Activated naive CD4-positive, alpha-beta T cell treated with anti-CD3 and anti-CD28 coated beads, Interleukin-2, amount 50 U/mL, for 24 hours (primary cell): ENCODE measurements around the gene PALM3.

Experiments used
- H3K27ac Mint-ChIP-seq: one replicate; pipeline ENCODE4 v1.8.0; 2021; ENCODE audit warnings: mild to moderate bottlenecking, mixed read lengths
- H3K27me3 Mint-ChIP-seq: one replicate; pipeline ENCODE4 v1.8.0; 2021; ENCODE audit warnings: mixed read lengths
- H3K36me3 Mint-ChIP-seq: one replicate; pipeline ENCODE4 v1.8.0; 2021; ENCODE audit warnings: mixed read lengths
- H3K4me1 Mint-ChIP-seq: one replicate; pipeline ENCODE4 v1.8.0; 2021; ENCODE audit warnings: mixed read lengths
- H3K4me3 Mint-ChIP-seq: one replicate; pipeline ENCODE4 v1.8.0; 2021; ENCODE audit warnings: mild to moderate bottlenecking, mixed read lengths
- H3K9me3 Mint-ChIP-seq: one replicate; pipeline ENCODE4 v1.8.0; 2021; ENCODE audit warnings: mixed read lengths

The PALM3 gene, protein sequence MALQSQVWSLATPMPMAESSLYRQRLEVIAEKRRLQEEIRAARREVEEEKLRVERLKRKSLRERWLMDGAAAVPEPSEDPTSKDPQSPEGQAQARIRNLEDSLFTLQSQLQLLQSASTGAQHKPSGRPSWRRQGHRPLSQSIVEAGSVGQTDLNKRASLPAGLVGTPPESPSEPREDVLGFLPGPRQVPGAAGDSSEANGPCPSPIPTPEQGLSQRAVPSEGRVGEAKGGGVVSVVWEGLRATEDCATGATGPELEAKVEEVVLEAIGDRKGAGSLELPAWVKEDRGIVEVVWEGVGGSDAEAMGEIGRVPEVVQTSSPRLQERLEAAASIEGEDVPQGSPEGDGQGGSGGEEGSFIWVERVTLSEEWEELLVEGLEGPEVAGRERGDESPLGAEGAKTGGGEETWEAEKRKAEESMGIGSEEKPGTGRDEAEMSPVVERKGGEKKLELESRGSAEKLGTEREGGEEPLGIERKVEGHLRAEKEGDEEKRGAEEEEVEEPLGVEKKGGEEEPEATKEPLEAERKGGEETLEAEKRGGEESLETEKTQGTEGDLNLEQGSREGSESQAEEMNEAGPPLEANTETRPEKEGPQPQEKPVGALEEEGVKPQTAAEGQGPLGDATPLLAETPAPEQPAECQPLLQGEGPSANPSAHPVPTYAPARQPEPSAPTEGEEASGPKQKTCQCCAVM

DNA sequence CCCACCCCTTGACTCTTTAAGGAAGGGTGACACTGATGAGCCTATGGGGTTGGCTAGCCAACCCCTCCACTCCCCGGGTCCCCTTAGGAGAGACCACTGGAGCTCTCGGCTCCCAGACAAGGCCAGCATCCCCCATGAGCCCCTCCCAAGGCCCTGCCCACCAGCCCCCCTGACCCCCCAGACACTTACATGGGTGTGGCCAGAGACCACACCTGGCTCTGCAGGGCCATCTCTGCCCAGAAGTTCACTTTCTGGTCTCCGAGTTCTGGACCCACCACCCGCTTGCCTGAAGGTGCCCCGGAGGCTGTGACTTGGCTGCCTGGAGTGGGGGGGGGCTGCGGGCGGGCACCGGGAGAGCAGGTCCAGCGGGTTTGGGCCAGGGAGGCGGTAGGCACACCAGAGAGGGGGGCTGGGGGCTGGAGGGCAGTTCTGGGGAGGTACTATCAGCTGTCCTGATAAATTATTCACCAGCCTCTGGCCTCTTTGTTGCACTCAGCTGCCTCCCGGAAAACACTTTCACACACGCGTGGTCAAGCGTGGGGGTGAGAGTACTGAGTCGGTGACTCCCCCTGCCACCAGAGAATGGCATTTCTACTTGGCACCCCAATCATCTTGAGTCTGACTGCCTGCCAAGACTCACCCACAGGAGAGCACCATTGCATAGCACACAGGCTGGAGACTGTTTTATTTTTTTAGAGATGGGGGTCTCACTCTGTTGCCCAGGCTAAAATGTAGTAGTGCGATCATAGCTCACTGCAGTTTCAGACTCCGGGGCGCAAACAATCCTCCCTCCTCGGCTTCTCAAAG lies at the start of gene PALM3:
PALM3 (minus strand) TSS at position 326 of the 807 bp plus-strand sequence; CDS start at position 230, 96 bp downstream.
- H3K4me3 Mint-ChIP-seq = no peak within 1 kb of the TSS
- H3K36me3 Mint-ChIP-seq = no peaks in the 10 kb centered on the region
- no peak within 1 kb of the TSS for H3K27ac Mint-ChIP-seq
- no peaks in the 10 kb centered on the region for H3K9me3 Mint-ChIP-seq
- peaks cover 18% of the 10 kb centered on the region for H3K4me1 Mint-ChIP-seq
- H3K27me3 Mint-ChIP-seq = peaks cover 23% of the 10 kb centered on the region

DNA sequence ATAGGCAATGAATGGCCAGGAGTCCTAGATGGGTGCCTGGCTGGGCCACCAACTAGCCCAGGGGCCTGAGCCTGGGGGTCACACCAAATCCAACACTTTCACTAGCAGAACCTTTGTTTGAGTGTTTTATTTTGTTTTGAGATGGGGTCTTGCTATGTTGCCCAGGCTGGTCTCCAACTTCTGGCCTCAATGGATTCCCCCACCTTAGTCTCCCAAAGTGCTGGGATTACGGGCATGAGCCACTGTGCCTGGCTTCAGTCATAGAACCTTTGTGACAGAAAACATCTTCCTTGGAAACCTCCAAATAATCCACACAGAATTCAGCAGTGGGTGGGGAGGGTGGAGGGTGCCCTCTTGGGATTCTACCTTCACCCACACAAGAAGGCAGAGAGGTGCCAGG lies 49.6 kb upstream of the PALM3 start:
- H3K27me3 Mint-ChIP-seq = no peaks in the 10 kb centered on the region
- H3K9me3 Mint-ChIP-seq = no peaks in the 10 kb centered on the region
- H3K36me3 Mint-ChIP-seq = no peaks in the 10 kb centered on the region
- H3K27ac Mint-ChIP-seq = no peak overlapping the region
- peaks cover 44% of the 10 kb centered on the region for H3K4me1 Mint-ChIP-seq
- H3K4me3 Mint-ChIP-seq = no peak overlapping the region

DNA sequence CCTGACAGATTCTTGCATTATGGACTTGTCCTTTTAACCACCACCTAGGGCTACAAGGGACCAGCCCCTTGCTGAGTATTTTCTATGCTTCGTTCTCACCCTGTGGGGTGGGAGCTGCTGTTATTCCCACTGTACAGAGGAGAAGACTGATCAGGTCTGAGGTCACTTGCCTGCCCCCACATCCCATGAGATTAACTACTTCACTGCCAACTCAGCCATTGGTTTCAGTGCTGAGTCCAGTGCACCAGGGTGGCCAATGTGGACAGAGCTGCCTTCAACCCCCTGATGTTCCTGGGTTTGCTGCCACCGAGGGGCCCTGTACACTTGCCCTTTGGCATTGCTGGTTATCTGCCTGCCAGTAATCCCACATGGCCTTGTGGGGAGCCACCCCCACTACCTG lies 48.8 kb upstream of the PALM3 start:
- no peak overlapping the region for H3K27ac Mint-ChIP-seq
- no peaks in the 10 kb centered on the region for H3K36me3 Mint-ChIP-seq
- peaks cover 36% of the 10 kb centered on the region for H3K4me1 Mint-ChIP-seq
- no peak overlapping the region for H3K4me3 Mint-ChIP-seq
- no peaks in the 10 kb centered on the region for H3K9me3 Mint-ChIP-seq
- H3K27me3 Mint-ChIP-seq = no peaks in the 10 kb centered on the region

DNA sequence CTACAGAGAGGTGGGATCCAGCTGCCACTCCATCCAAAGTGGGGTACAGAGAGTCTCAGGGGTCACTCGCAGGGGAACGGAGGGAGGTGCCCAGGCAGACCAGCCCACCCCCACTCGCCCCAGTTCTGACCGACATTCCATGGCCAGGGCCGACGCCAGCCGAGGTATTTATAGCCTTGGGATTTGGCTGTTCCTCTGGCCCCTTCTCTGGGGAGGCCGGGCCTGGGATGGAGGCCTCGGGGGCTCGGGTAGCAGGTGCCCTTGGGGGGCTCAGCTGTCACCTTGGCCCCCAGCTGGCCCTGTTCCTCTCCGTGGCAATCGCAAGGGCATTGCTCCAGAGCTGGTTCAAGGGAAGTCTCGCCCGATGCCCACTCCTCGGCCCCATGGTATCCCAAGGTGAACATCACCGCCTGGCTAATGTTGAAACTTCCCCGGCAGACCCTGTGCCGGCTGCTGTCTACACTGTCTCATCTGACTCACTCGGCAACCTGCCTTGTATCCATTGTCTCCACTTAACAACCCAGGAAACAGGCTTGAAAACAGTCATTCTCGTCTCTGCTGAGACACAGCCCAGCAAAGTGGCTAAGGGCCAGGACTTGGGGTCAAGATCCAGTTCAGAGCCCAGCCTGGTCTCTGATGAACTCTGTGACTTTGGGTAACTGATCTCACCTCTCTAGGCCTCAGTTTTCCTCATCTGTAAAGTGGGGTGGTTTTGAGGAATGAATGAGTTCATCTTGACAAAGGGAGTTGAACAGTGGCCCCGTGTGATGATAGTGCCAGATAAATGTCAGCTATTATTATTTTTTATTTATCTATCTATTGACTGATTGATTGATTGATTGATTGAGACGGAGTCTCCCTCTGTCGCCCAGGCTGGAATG lies 45.9 kb upstream of the PALM3 start:
- Mint-ChIP-seq H3K4me3 (no peak overlapping the region), H3K27ac (peak overlapping the region; percentile 41), H3K9me3 (no peaks in the 10 kb centered on the region), H3K36me3 (no peaks in the 10 kb centered on the region), H3K4me1 (peaks cover 14% of the 10 kb centered on the region), H3K27me3 (no peaks in the 10 kb centered on the region)

DNA sequence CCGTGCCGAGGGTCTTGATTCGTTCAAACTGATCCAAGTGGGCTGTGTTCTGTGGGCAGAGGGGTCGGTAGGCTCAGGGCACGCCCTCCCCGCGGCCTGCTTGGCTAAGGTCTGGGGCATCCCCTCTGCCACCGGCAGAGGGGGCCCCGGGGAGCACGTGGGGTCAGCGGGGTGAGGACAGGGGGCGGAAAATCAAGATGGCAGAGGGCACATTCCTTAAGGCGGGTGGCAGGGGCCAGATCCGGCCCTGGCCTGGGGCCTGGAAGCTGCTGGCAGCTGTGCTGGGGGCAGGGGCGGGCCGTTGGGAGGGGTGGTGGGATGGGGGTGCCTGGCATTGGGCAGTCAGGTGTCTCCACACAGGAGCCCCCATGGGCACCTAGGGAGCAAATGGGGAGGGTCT lies 45.0 kb upstream of the PALM3 start:
- Mint-ChIP-seq H3K4me3 (no peak overlapping the region), H3K4me1 (peaks cover 8% of the 10 kb centered on the region), H3K9me3 (no peaks in the 10 kb centered on the region), H3K27me3 (no peaks in the 10 kb centered on the region), H3K36me3 (no peaks in the 10 kb centered on the region), H3K27ac (no peak overlapping the region)

DNA sequence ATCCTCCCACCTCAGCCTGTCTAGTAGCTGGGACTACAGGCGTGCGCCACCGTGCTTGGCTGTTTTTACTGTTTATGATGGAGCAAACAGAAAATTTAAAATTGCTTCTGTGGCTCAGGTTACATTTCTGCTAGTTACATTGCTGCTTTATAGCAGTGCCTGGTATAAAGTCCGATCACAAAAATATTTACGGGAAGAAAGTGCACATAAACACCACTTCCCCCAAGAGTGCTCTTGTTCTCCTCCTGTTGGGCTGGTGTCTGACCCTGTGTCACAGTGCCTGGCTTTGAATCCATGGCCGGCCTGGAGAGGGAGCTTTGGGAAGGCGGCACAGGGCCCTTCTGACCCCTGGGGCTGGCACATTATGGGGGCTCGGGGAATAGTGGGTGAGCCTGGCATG lies 43.8 kb upstream of the PALM3 start:
- Mint-ChIP-seq H3K36me3 (peaks cover 1% of the 10 kb centered on the region), H3K4me3 (no peak overlapping the region), H3K4me1 (peaks cover 3% of the 10 kb centered on the region), H3K27ac (no peak overlapping the region), H3K27me3 (no peaks in the 10 kb centered on the region), H3K9me3 (no peaks in the 10 kb centered on the region)

DNA sequence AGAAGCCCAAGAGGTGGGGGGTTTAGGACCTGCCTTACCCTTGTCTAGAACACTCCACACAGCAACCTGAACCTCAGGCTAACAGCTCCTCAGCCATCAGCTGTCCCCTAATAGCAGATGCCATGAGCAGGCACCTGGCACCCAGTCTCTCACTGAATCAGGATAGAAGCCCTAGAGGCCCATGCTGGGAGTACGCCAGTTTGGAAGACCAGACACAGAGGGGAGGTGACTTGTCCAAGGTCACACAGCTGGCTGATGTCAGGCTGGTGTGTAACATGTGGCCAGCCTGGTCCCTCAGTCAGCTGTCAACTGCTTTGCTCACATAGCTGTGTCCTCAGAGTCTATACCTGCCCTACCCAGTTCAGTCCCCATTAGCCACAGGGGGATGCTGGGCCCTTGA lies 41.4 kb upstream of the PALM3 start:
- Mint-ChIP-seq H3K27me3 (no peaks in the 10 kb centered on the region), H3K9me3 (no peaks in the 10 kb centered on the region), H3K36me3 (peaks cover 2% of the 10 kb centered on the region), H3K4me3 (no peak overlapping the region), H3K4me1 (no peaks in the 10 kb centered on the region), H3K27ac (no peak overlapping the region)

DNA sequence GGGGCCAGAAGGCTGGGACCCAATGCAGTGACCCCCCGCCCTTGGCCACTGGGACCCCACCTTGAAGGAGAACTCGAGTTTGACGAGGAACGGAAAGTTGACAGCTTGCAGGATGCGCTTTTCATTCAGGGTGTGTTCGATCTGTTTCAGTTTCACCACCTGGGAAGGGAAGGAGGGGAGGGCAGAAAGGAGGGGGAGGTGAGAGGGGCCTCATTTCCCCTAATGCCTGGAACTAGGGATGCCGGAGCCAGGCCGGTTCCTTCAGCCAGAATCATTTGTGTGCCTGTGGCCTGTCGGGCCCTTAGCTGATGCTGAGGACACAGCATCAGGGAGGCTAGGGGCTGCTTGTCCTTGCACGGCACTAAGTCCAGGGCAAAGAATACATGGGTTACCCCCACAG lies 40.9 kb upstream of the PALM3 start:
- Mint-ChIP-seq H3K27me3 (no peaks in the 10 kb centered on the region), H3K27ac (no peak overlapping the region), H3K4me1 (no peaks in the 10 kb centered on the region), H3K9me3 (no peaks in the 10 kb centered on the region), H3K4me3 (no peak overlapping the region), H3K36me3 (peaks cover 2% of the 10 kb centered on the region)

DNA sequence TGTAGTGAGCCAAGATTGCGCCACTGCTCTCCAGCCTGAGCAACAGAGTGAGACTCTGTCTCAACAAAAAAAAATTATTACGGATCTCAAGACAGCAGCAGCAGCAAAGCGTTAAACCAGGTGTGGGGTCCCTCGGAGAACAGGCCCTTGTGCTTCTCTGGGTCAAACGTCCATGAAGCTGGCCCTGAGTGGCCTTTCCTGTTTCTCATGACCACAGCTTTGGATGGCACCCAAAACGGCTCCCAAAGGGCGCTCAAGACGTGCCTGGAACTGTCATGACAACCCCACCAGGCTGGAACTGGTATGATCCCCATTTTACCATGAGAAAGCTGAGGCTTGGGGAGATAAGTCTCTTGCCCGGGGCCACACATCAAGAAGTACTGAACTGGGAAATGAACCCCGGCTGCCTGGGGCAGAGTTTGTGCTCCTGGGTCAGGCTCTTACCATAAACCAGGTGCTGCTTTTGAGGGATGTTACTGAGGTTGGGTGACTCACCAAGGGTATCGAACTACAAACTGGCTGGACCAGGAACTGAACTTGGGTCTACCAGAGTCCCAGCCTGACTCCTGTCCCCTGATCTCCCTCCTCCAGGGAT lies 40.3 kb upstream of the PALM3 start:
- Mint-ChIP-seq H3K4me1 (no peaks in the 10 kb centered on the region), H3K27me3 (no peaks in the 10 kb centered on the region), H3K27ac (no peak overlapping the region), H3K4me3 (no peak overlapping the region), H3K9me3 (no peaks in the 10 kb centered on the region), H3K36me3 (peaks cover 2% of the 10 kb centered on the region)

DNA sequence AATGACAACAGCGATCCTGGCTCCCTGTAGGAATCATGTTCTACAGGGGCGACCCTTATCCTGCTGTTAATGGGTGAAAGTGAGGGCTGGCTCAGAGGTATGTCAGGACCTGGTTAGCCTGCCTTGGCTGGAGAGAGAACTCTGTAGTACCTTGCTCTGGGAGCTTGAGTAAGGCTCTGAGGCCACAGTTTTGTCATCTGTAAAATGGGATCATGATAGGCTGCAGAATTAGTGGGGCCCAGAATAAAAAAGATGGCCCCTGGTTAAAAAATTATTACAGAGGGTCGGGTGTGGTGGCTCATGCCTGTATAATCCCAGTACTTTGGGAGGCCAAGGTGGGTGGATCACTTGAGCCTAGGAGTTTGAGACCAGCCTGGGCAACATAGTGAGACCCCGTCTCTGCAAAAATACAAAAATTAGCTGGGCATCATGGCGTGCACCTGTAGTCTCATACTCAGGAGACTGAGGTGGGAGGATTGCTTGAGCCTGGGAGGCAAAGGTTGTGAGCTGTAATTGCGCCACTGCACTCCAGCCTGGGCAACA lies 39.2 kb upstream of the PALM3 start:
- Mint-ChIP-seq H3K36me3 (peaks cover 4% of the 10 kb centered on the region), H3K27me3 (no peaks in the 10 kb centered on the region), H3K9me3 (no peaks in the 10 kb centered on the region), H3K4me3 (no peak overlapping the region), H3K27ac (peak overlapping the region; percentile 46), H3K4me1 (no peaks in the 10 kb centered on the region)

DNA sequence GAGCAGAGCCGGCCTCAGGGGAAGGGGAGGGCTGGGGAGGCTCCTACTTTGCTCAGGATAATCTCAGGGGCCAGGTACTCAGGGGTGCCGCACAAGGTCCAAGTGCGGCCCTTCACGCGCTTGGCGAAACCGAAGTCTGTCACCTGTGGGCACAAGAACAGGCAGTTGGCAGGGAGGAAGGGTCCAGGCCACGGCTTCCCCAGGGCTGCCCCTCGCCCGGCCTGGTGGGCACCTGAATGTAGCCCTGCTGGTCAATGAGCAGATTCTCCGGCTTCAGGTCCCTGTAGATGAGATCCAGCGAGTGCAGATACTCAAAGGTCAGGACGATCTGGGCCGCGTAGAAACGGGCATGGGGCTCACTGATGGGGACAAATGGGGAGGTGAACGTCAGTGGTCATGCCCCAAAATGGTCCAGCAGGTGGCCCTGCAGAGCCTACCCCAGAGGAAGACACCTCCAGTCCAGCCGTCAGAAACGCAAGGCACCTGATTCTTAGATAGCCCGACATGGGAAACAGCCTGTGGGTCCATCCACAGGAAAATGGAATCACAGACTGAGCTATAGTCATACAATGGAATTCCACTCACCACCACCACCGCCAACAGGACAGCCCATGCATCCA lies 35.8 kb upstream of the PALM3 start:
- Mint-ChIP-seq H3K27ac (no peak overlapping the region), H3K4me3 (no peak overlapping the region), H3K9me3 (no peaks in the 10 kb centered on the region), H3K36me3 (peaks cover 7% of the 10 kb centered on the region), H3K4me1 (peaks cover 4% of the 10 kb centered on the region), H3K27me3 (no peaks in the 10 kb centered on the region)

DNA sequence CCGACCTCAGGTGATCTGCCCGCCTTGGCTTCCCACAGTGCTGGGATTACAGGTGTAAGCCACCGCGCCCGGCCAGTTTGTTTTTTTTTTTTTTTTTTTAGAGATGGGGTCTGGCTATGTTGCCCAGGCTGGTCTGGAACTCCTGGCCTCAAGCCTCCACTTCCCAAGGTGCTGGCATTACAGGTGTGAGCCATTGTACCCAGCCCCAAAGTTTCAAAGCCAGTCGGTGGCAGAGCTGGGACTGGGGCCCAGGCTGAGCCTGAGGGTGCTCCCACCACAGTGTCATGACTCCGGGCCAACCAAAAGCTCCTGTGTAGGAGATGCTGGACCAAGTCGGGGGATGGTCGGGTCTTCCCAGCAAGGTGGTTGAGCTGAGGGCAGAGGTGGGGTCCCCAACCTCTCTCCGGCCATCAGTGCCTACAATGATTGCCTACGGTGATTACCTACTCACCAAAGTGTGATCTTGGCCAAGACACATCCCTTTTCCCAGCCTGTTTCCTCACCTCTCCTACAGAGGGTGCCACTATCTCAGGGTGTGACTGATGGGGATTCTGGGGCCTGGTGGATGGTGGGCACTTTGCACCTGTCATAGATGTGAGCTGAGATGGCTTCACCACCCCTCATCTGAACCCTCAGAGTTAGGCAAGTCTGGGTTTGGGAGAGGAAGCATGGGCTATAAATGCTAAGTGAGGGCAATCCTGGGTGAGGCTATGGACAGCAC lies 34.6 kb upstream of the PALM3 start:
- H3K4me3 Mint-ChIP-seq = no peak overlapping the region
- H3K27ac Mint-ChIP-seq = peak overlapping the region; percentile 86
- H3K36me3 Mint-ChIP-seq = peaks cover 7% of the 10 kb centered on the region
- peaks cover 12% of the 10 kb centered on the region for H3K4me1 Mint-ChIP-seq
- H3K27me3 Mint-ChIP-seq = no peaks in the 10 kb centered on the region
- H3K9me3 Mint-ChIP-seq = no peaks in the 10 kb centered on the region

DNA sequence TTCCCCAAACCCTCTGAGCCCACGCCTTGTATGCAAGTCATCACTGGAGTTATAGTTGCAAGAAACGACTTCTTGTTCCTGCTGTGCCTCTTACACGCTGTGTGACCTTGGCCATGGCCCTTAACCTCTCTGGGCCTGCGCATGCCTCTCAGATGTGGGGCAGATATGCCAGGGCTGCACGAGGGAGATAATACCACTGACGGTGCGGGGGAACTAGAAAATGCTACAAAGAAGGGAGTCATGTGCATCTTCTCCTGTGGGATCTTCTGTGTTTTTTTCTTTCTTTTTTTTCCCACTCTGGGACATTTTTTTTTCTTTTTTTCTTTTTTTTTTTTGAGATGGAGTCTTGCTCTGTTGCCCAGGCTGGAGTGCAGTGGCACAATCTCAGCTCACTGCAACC lies 33.0 kb upstream of the PALM3 start:
- Mint-ChIP-seq H3K36me3 (peaks cover 6% of the 10 kb centered on the region), H3K4me3 (no peak overlapping the region), H3K27me3 (no peaks in the 10 kb centered on the region), H3K9me3 (no peaks in the 10 kb centered on the region), H3K27ac (peak overlapping the region; percentile 13), H3K4me1 (peaks cover 14% of the 10 kb centered on the region)
